Activated CD4-positive, CD25-positive, alpha-beta regulatory T cell (primary cell): ENCODE data around the gene CISH.

ENCODE experiments used
- DNase-seq, 4 experiments: peaks; one replicate each; lab custom pipeline; 2025; lab: John Stamatoyannopoulos, UW

The CISH gene

GRCh38 chr3:50611464-50612233 lies at the start of gene CISH:
TSS of gene CISH (minus strand) at chr3:50611774. CDS start at chr3:50611650, 124 bp downstream.
- DNase-seq = peak; percentile 96 to 100 (median 98)

GRCh38 chr3:50660386-50660785 lies 48.8 kb upstream of the CISH start:
- DNase-seq = no peak

- no peak for DNase-seq
Measured at GRCh38 chr3:50658831-50659230, 47.3 kb upstream of the CISH start.

- no peak for DNase-seq
Measured at GRCh38 chr3:50658416-50658815, 46.8 kb upstream of the CISH start.

- no peak for DNase-seq
Measured at GRCh38 chr3:50657816-50658215, 46.2 kb upstream of the CISH start.

GRCh38 chr3:50657407-50657806 lies 45.8 kb upstream of the CISH start:
- DNase-seq = no peak

GRCh38 chr3:50656417-50657195 lies 45.0 kb upstream of the CISH start:
- no peak for DNase-seq

- DNase-seq = no peak
Measured at GRCh38 chr3:50655009-50655830, 43.6 kb upstream of the CISH start.

- no peak for DNase-seq
Measured at GRCh38 chr3:50653937-50654595, 42.5 kb upstream of the CISH start.

- DNase-seq = peak in 3 of 4 experiments; percentile 7 to 29 (median 14)
Measured at GRCh38 chr3:50652709-50653108, 41.1 kb upstream of the CISH start.

- DNase-seq = no peak
Measured at GRCh38 chr3:50651920-50652529, 40.5 kb upstream of the CISH start.

GRCh38 chr3:50651445-50651844 lies 39.9 kb upstream of the CISH start:
- DNase-seq = no peak

GRCh38 chr3:50650018-50650417 lies 38.4 kb upstream of the CISH start:
- DNase-seq = no peak

GRCh38 chr3:50649451-50649931 lies 37.9 kb upstream of the CISH start:
- DNase-seq = no peak

GRCh38 chr3:50648944-50649343 lies 37.4 kb upstream of the CISH start:
- DNase-seq = no peak

GRCh38 chr3:50648313-50648712 lies 36.7 kb upstream of the CISH start:
- no peak for DNase-seq

- DNase-seq = no peak
Measured at GRCh38 chr3:50645378-50645777, 33.8 kb upstream of the CISH start.

GRCh38 chr3:50644561-50644960 lies 33.0 kb upstream of the CISH start:
- no peak for DNase-seq

GRCh38 chr3:50642382-50642781 lies 30.8 kb upstream of the CISH start:
- DNase-seq = no peak

GRCh38 chr3:50639055-50639494 lies 27.5 kb upstream of the CISH start:
- DNase-seq = no peak

GRCh38 chr3:50637945-50638344 lies 26.4 kb upstream of the CISH start:
- DNase-seq = no peak
